Adipose tissue (tissue), 3 donors: ENCODE measurements around the gene DNMT3B. TPM values are rescaled to one million over a fixed set of nuclear protein-coding genes. Genes with fewer than 3 reads are reported as not detected.
"Not testable (repeated sequence)": the region's sequence is repeated elsewhere in the genome, so short reads cannot be mapped to it uniquely, and the experiment has no call there.

ENCODE experiments used
- H3K27ac ChIP-seq: one replicate; pipeline ENCODE4 v1.5.1; 2013; ENCODE audit warnings: low read depth, low read length
- WGBS, 3 donors: extraction: QIAGEN DNeasy Blood & Tissue Kit; methylation state at CpG; one replicate each; pipeline ENCODE4 v1.1.7; 2013; 5-methylcytosine and 5-hydroxymethylcytosine counted together
- polyA plus RNA-seq, 3 donors: library from polyadenylated mRNA; stranded (reverse); fragments of 200-250 nt; gene quantifications; one replicate each; pipeline ENCODE4 v1.2.3, GENCODE V29; 2013
- donor health status: healthy with polysubstance abuse.
- donor health status: Bipolar disorder and iron deficiency.
- donor health status: healthy.

The DNMT3B gene
- polyA plus RNA-seq, 3 donors: 0.42 to 1.8 (median 0.56) TPM

DNA sequence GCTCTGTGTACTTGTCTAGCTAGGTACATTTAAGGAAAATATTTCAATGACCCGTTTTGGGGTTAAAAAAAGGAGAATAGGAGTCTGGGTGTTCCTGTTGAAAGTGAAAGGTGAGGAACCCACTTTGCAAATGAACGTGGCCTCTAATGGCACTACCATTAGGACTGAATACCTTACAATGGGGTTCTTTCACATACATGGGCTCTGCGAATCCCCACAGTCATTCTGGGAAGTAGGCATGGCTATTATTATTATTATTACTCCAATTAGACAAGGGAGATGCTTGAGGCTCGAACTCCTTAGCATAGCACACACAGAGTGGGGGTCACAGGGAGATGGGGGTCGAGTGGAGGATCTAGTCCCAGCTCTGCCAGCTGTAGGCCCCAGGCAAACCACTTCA, 6.0 kb upstream of the DNMT3B start:
- no peak overlapping the region for H3K27ac ChIP-seq
- 63 to 69% (median 63%) methylated on average over 5 of the region's 5 CpGs for WGBS, 3 donors

DNA sequence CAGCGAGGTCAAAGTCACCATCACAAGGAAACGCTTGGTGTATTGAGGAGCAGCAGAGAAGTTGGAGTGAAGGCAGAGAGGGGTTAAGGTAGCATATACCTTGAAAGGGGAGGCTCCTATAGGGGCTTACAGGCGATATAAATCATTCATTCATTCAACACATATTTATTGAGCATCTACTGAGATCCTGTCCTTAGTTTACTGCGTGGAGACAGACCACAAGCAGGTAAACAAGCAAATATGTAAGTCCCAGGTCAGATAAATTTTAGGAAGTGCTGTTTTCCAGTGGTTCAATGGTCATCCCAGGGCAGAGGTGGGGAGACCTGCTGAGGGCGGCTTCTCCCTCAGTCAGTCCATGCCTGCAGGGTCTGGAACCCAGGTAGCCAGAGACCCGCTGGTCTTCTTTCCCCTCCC, 761 bp upstream of the DNMT3B start:
- H3K27ac ChIP-seq: no peak overlapping the region
- WGBS, 3 donors: 20 to 52% (median 46%) methylated on average over 6 of the region's 6 CpGs

GRCh38 chr20:32762754-32763201, 593 bp downstream of the DNMT3B start:
- WGBS, 3 donors: 0 to 2% (median 1%) methylated on average over 26 to 30 of the region's 30 CpGs
- H3K27ac ChIP-seq: no peak overlapping the region

DNA sequence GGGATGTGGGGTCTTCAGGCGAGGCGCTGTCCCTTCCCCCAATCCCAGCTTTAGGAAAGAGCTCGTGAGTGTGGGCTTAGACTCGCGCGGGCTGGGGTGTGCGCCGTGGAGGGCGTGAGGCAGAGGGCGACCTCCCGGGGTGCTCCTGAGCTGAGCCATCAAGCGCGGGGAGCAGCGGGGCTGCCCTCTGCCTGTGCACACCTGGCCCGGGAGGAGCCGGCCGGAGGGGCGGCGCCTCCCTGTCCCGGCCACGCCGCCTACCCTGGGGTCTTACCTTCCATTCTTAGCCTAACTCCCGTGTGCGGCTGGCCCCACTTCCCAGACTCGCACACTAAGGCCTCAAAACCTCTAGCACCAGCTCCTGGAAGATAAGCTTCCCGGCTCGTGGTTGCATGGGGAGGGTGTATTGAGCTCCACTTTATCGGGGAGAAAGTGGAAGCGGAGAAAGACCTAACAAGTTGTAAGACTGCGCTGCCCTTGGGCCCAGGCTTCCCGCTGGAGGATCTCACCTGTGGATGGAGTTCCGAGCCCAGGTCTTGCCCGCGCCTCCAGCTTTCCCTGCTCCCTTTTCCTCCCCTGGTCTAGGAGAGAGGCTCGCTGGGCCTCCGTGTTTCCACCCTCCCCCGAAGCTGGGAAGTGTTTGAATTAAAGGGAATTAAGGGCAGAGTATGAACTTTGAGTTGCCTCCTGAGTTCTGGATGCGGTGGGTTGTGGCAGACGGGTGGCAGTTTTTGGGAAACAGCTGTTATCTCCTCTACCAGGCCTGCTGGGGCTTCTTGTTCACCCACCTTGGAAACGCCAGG, 1.2 kb downstream of the DNMT3B start:
- H3K27ac ChIP-seq: no peak overlapping the region
- WGBS, 3 donors: 13 to 16% (median 16%) methylated on average over 35 to 40 of the region's 40 CpGs

DNA sequence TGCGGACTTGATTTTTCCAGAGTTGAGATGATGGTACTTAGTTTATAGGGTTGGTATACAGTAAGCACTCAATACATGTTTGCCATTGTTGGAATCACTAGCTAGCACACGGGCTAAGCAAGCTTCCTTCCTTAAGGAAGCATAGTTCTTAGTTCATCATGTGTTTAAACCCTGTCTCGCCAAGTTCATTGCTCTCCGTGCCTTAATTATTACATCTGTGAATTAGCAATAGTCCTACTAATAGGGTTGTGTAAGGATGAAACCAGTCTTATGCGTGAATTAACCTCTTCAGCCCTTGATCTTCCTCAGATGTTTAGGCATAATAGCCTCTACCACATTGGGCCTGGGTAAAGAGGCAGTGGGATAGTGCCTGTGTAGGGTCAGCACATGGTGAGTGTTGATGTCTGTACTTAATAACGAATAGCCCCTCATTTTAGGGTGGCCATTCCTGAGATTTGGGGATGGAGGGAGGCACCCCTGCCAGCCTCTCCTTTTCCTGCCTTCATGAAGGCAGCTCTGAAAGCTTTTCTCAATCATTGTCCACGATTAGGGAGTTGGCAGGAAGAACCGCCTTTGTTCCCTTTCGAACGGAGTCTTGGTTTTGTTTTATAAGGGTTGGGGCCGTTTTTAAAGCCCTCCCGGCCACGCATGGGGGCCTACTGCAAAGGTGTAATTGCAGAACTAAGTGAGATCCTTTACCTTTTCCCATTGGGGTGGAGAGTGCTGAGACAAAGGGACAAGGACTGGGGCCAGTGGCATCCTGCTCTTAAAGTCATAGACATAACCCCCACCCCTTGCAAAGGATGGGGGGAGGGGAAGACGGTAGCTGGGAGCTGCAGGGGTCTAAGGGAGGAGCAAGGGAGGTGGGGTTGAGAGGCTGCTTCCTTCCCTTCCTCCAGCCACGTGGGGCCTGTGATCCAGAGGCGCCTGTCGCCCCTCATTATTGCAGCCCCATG, 2.1 kb downstream of the DNMT3B start:
- no peak overlapping the region for H3K27ac ChIP-seq
- 45 to 57% (median 47%) methylated on average over 17 of the region's 17 CpGs for WGBS, 3 donors

GRCh38 chr20:32765230-32765875, 3.2 kb downstream of the DNMT3B start:
- WGBS, 3 donors: 86 to 92% (median 88%) methylated on average over 16 to 17 of the region's 17 CpGs
- not testable (repeated sequence) for H3K27ac ChIP-seq

GRCh38 chr20:32767418-32768198, 5.4 kb downstream of the DNMT3B start:
- H3K27ac ChIP-seq: no peak overlapping the region
- 68 to 92% (median 91%) methylated on average over 9 of the region's 9 CpGs for WGBS, 3 donors

GRCh38 chr20:32772046-32772445, 9.9 kb downstream of the DNMT3B start:
- no peak overlapping the region for H3K27ac ChIP-seq
- WGBS, 3 donors: 79 to 94% (median 89%) methylated on average over 3 of the region's 3 CpGs

DNA sequence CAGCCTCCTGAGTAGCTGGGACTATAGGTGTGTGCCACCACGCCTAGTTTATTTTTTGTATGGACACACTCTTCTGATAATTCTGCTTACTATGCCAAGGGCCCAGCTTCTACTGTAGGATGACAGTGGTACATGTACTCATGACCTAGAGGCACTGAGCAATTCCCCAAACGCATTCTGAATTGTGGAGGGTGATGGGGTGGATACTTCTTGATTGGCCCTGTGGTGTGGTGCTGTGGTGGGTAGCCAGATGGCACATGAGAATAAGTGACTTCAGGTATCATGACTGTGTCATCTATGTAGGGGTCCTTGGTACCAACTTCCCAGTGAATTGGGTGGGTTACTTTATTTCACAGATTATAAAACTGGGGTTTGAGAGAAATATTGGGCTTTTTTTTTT, 11.0 kb downstream of the DNMT3B start:
- H3K27ac ChIP-seq: no peak overlapping the region
- 92 to 95% (median 94%) methylated on average over 2 of the region's 2 CpGs for WGBS, 3 donors

- WGBS, 3 donors: 83 to 89% (median 87%) methylated on average over 7 to 8 of the region's 8 CpGs
- H3K27ac ChIP-seq: no peak overlapping the region
Measured at GRCh38 chr20:32773855-32774254, 11.7 kb downstream of the DNMT3B start.

DNA sequence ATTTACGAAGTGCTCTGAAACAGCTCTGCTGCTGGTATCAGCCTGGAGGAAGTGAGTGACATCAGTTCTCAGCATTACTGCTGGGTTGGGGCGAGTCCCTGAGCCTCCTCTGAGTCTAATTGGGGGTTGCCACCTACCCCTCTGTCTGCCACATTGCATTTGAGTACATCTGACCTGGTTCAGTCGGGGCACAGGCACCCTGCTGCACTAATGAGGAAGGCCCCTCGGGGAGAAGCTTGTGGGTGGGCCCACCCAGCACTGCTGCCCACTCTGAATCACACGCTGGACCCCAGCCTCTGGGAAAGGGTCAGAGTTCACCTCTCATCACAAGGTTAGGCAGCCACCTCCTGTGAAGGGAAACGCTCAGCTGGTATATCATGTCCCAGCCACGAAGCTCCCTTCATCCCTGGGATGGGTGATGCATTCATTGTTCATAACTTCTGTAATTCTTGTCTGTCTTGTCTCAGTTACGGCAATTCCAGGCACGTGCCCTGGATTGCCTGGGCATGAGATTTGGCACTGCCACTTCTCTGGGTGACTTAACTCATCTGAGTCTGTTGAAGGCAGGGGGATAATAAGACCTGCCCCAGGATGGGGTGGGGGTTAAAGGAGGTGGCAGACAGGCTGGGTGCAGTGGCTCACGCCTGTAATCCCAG, 13.3 kb downstream of the DNMT3B start:
- H3K27ac ChIP-seq: no peak overlapping the region
- WGBS, 3 donors: 86 to 90% (median 86%) methylated on average over 10 of the region's 10 CpGs

DNA sequence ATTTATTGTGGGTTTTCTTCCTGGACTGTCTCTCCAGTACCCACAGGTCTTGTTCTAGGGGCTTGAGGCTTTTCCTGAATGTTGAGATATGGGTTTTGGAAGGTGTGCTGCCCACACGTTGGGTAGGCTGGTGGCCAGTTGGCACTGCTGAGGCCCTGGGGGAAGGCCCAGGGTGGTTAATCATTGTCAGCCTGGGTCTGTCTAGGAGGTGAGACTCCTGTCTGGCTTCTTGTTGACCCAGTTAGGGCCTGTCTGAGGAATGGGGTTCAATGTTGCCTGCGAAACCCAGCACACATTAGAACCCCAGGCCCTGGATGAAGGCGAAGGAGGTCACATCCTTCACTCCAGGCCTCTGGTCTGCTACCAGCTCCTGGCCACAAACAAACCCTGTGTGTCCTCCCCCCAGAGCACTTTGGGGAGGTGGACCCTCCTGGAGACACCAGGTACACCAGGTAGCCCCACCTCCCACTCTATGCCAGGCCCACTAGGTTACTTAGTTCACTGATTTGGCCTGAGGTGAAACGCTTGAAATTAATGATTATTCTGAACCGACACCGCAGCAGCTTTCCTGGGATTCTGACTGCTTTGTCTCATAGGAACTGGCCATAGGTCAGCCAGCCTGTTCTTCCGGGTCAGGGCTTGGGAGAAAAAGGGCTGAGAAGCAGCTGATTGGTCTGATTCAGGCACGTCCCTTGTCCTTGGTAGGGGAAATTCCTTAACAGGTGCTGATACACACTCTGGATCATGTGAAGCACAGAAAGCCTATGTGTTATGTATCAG, 15.2 kb downstream of the DNMT3B start:
- no peak overlapping the region for H3K27ac ChIP-seq
- WGBS, 3 donors: 34 to 88% (median 83%) methylated on average over 8 of the region's 8 CpGs

DNA sequence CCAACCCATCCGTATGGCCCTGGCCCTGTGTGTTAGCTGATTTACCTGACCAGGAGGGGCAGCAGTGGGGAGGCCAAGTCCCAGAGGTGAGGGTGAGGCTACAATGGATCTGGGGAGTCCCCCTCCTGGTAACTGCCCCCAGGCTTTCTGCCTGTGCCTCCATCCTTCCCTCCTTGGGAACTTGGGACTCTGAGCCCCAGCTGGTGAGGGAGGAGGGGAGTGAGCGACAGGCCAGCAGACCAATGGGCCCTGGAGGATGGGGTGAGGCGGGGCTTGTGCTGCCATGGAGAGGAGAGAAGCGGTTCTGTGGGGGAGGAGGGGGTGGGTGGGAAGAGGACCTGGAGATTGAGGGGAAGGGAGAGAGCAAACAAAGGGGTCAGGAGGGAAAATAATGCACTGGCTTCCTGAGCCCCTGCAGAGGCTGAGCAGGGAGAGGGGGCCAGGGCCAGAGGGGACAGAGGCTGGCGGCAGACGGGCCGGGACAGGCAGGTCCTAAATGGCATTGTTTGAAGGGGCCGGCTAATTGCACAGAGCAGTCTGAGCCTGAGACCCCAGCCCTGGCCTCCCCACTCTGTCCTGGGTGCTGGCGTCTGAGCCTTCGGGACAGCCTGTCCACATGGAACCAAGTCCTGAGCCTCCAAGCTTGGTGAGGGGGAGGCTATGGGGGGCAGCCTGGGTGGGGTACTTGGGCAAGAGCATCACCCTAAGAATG, 17.5 kb downstream of the DNMT3B start:
- 83 to 89% (median 85%) methylated on average over 8 to 10 of the region's 10 CpGs for WGBS, 3 donors
- no peak overlapping the region for H3K27ac ChIP-seq

GRCh38 chr20:32780278-32780677, 18.1 kb downstream of the DNMT3B start:
- 90 to 94% (median 94%) methylated on average over 16 of the region's 16 CpGs for WGBS, 3 donors
- no peak overlapping the region for H3K27ac ChIP-seq

GRCh38 chr20:32780749-32781655, 18.8 kb downstream of the DNMT3B start:
- no peak overlapping the region for H3K27ac ChIP-seq
- 88 to 93% (median 90%) methylated on average over 18 of the region's 18 CpGs for WGBS, 3 donors
